GM21737 (cell line): ENCODE data around the gene SP5.
"Not testable (repeated sequence)": the region's sequence is repeated elsewhere in the genome, so short reads cannot be mapped to it uniquely, and the experiment has no call there.

ENCODE experiments used
- ATAC-seq: cut with Tn5 transposase; IDR thresholded peaks from one replicate; pipeline ENCODE4 v1.9.1; 2021; ENCODE audit warnings: mild to moderate bottlenecking, moderate library complexity; ENCODE audit not compliant: unreplicated experiment

SP5 gene

GRCh38 chr2:170715062-170715931 is at the start of gene SP5:
TSS of gene SP5 (plus strand) at chr2:170715337. CDS start at chr2:170715513, 176 bp downstream.
- ATAC-seq: no peak

DNA sequence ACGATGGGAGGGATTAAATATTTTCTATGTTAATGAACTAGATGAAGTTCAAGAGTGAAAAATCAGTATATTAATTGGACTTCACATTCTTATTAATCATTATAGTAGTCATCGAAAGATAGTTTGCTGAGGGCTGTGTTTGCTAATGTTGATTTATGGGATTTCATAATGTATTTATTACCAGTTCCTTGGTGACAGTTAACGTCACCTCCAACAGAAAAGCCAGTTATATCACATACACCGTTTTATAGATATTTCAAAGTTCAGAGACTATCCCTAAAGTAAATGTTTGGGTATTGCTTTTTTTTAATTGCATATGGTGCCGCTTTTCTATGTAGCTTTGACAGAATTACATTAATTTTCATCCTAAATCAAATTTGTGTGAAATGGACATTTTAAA is 49.4 kb upstream of the SP5 start:
- ATAC-seq: no peak

DNA sequence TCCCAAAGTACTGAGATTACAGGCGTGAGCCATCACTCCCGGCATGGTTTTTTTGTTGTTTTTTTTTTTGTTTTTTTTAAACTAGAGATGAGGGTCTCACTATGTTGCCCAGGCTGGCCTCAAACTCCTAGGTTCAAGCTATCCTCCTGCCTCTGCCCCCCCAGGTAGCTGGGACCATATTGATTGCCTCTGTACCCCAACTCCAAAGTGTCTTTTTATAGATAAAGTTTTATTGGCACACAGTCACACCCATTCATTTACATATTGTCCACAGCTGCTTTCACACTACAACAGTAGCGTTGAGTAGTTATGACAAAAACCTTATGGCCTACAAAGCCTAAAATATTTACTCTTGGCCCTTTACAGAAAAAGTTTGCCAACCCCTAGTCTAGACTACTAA is 45.2 kb upstream of the SP5 start:
- ATAC-seq: no peak

- ATAC-seq: no peak
These were observed 44.5 kb upstream of the SP5 start for GRCh38 chr2:170670651-170671050.

DNA sequence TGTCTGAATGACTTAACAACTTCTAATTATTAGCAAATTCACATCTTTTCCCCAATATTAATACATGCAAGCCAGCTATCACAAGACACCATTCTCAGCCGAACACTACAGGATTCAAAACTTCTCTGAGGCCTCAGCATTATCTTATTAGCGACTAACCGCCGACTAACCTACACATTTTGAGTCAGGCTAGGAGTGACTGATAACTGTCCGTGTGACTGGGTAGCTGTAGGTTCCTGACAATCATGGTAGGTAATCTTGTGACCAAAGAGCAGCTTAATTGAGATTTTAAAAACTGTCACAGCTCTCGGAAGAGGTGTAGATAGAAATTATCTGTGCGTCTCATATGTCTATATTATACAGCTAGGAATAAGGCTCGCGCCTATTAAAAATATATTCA is 44.1 kb upstream of the SP5 start:
- ATAC-seq: no peak

- ATAC-seq: not testable (repeated sequence)
These were observed 40.9 kb upstream of the SP5 start for GRCh38 chr2:170674282-170674681.

GRCh38 chr2:170675701-170676100 is 39.4 kb upstream of the SP5 start:
- no peak for ATAC-seq

DNA sequence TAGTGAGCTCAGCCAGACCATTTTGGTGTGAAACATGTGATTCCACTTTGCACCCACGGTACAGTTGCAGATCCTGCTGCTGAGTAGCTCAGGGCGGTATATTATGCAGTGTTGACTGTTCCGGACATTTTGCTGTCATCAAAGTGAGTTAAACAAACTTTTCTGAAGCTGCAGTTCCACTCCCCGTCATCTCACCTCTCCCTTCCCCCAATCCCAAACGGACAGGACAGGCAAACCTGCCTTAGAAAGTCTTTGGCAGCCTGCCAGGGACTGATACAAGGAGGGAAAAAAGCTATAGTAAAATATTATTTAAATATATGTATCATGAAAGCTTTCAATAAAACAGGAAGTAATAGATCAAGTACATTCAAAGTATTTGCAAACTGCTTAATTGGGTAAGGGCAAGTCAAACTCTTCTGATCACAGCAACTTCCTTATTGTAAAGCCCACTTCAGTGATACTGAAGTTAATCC is 35.5 kb upstream of the SP5 start:
- ATAC-seq: no peak

DNA sequence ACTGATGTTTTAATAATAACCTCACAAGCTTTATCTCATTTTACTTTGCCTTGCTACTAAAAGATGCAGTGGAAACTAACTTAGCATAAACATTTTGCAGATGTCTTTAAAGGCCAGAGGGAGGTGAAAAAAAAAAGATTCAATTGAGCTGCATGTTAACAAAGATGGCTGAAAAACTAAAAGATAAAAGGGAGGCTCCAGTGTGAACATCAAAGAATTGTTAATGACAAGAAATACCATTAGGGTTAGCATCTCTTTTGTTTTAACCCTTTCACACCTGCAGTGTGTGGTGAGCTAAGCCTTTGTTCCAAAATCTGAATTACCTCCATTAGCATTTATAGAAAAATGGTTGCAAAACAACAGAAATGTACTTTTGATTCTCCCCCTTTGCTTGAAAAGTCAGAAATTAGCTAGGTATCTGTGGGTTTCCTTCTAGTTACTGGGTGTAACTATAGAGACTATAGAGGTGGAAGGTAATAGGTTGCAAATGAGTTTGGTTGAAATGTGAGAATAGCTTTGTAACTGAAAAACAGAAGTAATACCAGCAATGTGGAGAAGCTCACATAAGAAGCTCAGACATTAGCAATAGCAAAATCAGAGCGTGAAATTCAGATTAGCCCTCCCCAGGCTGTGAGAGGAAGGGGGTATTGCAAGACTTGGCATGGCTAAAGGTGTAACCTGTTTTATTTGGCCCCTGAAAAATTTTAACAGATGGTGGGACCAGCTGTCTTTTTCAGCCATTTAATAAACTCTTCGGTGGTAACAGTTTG is 34.8 kb upstream of the SP5 start:
- no peak for ATAC-seq

DNA sequence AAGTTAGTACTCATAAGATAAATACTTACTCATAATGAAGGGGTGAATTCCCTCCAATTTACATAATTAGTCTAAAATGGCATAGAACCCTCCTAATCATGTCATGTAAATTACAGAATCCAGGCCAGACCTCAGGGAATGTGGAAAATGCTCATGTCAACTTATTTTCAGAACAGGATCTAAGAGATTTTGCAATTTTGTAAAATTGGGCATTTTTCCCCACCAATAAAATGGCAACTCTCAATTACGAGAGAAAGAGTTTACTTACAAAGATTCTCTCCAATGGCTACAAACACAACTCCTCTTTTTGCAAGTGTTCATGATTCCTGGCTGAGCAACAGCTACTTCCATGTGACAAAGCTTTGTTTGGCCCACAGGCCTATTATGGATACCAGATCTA is 33.8 kb upstream of the SP5 start:
- no peak for ATAC-seq

GRCh38 chr2:170685591-170685990 is 29.5 kb upstream of the SP5 start:
- ATAC-seq: no peak

- no peak for ATAC-seq
These were observed 25.7 kb upstream of the SP5 start for GRCh38 chr2:170689481-170689880.

DNA sequence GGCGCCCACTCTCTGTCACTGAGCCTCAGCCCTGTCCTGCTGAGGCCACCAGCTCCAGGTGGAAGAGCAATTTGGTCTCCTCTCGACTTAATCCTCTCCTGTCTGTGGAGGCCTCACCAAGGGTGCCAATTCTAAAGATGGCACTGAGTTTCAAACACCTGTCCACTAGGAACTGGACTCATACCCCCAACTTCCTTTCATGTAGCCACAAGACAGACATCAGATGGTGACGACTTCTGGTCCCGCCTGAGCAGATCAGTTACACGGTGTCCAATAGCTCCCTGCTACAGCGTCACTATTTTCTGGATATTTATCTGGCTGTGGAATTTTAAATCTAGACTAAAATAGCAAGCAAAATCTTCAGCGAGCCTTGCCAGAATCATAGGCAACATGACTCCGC is 24.5 kb upstream of the SP5 start:
- no peak for ATAC-seq

DNA sequence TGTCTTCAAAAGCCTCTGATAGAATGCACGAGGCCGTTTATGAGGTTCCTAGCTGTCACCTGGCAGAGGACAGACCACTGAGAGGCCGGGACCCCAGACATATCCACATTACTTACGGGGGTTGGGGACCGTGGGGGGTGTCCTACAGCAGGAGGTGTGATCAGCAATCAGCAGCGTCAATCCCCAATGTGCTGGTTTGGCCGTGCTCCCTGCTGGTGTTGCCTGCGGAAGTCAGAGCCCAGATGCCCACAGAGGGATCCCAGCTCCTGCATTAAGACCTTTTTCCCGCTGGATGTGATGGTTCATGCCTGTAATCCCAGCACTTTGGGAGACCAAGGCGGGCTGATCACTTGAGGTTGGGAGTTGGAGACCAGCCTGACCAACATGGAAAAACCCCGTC is 20.8 kb upstream of the SP5 start:
- ATAC-seq: no peak

GRCh38 chr2:170695521-170696410 is 19.4 kb upstream of the SP5 start:
- no peak for ATAC-seq

DNA sequence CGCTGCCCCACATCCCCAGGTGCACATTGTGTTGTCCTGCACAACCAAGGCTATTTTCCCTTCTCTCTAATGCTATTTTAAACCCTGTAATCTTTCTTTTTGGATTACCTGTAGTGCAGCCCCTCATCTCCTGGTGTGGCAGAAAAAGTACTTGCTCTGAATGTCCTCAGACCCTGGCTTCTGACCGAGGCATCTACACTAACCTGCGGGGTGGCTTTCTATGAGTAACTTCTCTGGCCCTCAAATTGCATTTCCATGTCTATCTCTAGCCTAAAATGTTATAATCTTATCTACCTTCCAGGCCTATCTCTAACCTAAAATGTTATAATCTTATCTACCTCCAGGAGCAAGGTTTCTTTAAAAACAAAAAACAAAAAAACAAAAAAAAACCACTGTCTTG is 18.2 kb upstream of the SP5 start:
- ATAC-seq: no peak

DNA sequence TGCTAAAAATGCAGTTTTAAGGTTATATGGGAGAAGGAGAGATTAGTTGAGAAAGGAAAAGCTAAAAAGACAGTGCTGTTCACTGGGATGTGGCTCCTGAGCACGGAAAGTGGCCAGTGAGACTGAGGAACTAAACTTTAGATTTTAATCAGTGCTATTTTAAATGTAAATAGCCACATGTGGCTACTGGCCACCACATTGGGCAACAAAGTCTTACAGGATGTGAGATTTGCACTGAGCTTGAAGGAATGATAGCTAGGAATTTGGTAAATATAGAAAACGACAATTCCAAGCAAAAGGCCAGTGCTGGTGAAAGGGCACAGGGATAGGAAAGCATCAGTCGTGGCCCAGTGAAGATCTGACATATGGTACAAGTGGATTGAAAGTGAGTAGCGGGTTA is 14.1 kb upstream of the SP5 start:
- ATAC-seq: no peak

DNA sequence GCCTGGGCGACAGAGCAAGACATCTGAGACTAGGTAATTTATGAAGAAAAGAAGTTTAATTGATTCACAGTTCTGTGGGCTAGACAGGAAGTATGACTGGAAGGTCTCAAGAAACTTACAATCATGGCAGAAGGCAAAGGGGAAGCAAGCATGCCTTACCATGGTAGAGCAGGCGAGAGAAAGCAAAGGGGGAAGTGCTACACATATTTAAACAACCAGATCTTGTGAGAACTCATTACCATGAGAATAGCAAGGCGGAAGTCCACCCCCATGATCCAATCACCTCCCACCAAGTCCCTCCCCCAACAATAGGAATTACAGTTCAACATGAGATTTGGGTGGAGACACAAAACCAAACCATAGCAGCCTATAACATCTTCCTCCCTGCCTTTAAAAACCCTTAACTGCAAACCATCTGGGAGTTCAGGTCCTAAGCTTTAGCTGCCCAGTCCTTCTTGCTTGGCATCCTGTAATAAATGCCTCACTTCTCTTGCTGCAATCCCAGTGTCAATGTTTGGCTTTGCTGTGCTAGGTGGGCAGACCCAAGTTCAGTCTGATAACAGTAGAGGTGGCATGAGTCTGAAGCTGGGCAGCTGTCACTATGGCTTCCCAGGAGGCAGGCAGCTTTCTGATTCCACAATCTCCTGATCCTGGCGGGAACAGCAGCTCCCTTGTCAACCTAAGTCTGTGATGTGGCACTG is 11.2 kb upstream of the SP5 start:
- ATAC-seq: no peak

DNA sequence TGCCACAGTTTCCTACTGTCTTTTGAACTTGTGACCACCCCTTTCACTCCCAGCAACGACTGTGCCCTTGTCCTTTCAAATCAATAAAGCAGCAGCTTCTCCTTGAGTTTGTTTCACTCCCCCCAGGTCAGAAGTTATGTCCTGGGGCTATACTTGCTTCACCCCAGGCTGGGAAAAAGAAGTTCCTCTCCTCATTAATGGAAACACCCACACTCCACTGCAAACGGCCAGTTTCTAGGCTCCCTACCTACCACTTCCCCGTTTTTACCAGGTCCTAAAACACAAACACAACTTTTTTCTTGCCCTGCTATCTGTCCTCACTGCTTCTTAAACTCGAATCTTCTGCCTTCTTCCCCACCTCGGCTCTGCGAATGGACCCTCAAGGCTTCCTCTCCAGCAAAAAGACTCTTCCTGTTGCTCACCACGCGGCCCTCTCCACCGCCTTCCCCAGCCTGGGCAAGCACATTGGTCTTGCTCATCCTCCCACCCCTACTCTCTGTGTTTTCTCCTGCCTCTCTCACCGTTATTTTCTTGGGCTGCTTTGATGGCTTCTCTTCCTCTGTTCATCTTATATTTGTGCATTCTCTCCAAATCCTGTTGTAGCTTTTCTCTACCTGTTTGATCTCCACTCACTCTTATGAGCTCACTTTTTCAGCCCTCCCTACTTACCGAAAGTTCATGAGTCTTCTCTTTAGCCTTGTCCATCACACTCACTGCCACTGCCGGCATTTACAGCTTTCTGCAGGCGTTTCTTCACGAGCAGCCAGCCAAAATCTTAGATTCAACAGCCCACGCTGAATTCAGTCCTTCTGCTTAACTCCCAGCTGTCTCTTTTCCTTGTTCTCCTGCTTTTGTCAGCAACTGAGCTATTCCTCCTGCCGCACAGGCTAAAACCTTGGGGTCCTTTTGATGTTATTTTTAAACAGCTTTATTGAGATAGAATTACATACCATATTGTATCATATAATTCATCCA is 7.0 kb upstream of the SP5 start:
- ATAC-seq: no peak
